K562 (cell line): ENCODE measurements around the gene TTC16. TPM values are rescaled to one million over a fixed set of nuclear protein-coding genes. Genes with fewer than 3 reads are reported as not detected.

Source experiments
- ASH1L ChIP-seq: fragments of 450-650 bp; IDR thresholded peaks from 2 replicates; pipeline ENCODE4 v1.6.1; 2018; ENCODE audit warnings: borderline replicate concordance, mild to moderate bottlenecking, low read depth; ENCODE audit not compliant: partially characterized antibody
- ATF1 ChIP-seq, 2 experiments: fragments of 450-650 bp in 1 of 2; IDR thresholded peaks; 2 replicates each; pipeline ENCODE4 v1.6.1; 2016; ENCODE audit warnings: missing compliant biosample characterization in 1 of 2, missing genetic modification characterization in 1 of 2
- GABPA ChIP-seq: fragments of 200-800 bp; sonication (Bioruptor generic); conservative IDR thresholded peaks from 2 replicates; pipeline ENCODE4 v1.6.1; 2016; ENCODE audit warnings: low read depth, missing genetic modification characterization, missing compliant biosample characterization
- HDAC1 ChIP-seq, 2 experiments: fragments of 450-650 bp; IDR thresholded peaks; 2 replicates each; pipeline ENCODE4 v1.6.1; 2016 to 2017; ENCODE audit warnings: inconsistent platforms in 1 of 2, mild to moderate bottlenecking in 1 of 2, moderate library complexity in 1 of 2
- IRF2 ChIP-seq: sonication (generic); formaldehyde crosslinking; IDR thresholded peaks from 2 replicates; pipeline ENCODE4 v1.8.1; 2022; ENCODE audit warnings: mild to moderate bottlenecking, missing genetic modification reagents
- JUND ChIP-seq, 2 experiments: IDR thresholded peaks; 2 replicates in 1 of 2; 3 replicates in 1 of 2; pipeline ENCODE4 v1.6.1; 2011; ENCODE audit warnings: borderline replicate concordance in 2 of 2, low read depth in 2 of 2, low read length in 2 of 2, improper control_type of control experiment in 1 of 2, missing biosample characterization in 1 of 2, missing genetic modification characterization in 1 of 2, missing genetic modification reagents in 1 of 2
- PHB ChIP-seq: fragments of 250-450 bp; sonication (Bioruptor Pico); IDR thresholded peaks from 2 replicates; pipeline ENCODE4 v1.5.0; 2021
- RAD51 ChIP-seq: fragments of 450-650 bp; IDR thresholded peaks from 2 replicates; pipeline ENCODE4 v1.7.1; 2016; ENCODE audit warnings: low read depth, mild to moderate bottlenecking, borderline replicate concordance
- SIX5 ChIP-seq, 2 experiments: IDR thresholded peaks; 2 replicates each; pipeline ENCODE4 v1.6.1; 2011; ENCODE audit warnings: low read length in 2 of 2, borderline replicate concordance in 1 of 2, low read depth in 1 of 2, mild to moderate bottlenecking in 1 of 2, moderate library complexity in 1 of 2; ENCODE audit not compliant: insufficient read depth in 1 of 2
- polyA plus RNA-seq, 8 experiments: library from polyadenylated mRNA; depleted of rRNA in 4 of 8; stranded (reverse) in 5 of 8; unstranded in 3 of 8; fragments of >200 nt; fragmentation: Nextera tagmentation in 2 of 8; fragmentation: Illumina TruSeq in 1 of 8; extraction: Ambion mirVana in 2 of 8; extraction: Trizol in 1 of 8; gene quantifications; 2 replicates each; pipeline versions ENCODE4 v1.2.1 to v1.2.3, GENCODE V29; 2011 to 2014; ENCODE audit warnings: inconsistent platforms in 1 of 8, missing spikeins in 1 of 8
- total RNA-seq, 7 experiments: library from RNA; depleted of rRNA in 6 of 7; stranded (reverse); fragments of >200 nt in 6 of 7; fragmentation: Illumina TruSeq in 2 of 7; extraction: Trizol in 2 of 7; gene quantifications; 2 replicates each; pipeline versions ENCODE4 v1.2.1 to v1.2.3, GENCODE V29; 2011 to 2021; ENCODE audit warnings: low replicate concordance in 1 of 7
- TF ChIP-seq, protein P1 (sequence below), 2 experiments: fragments of 450-650 bp in 1 of 2; sonication (generic) in 1 of 2; formaldehyde crosslinking in 1 of 2; IDR thresholded peaks in 1 of 2; conservative IDR thresholded peaks in 1 of 2; 2 replicates each; pipeline versions ENCODE4 v1.6.1 to v1.8.1; 2016 to 2023; ENCODE audit warnings: mild to moderate bottlenecking in 2 of 2, moderate library complexity in 2 of 2, inconsistent platforms in 1 of 2, missing genetic modification reagents in 1 of 2
- TF ChIP-seq, protein P2 (sequence below): sonication (generic); formaldehyde crosslinking; IDR thresholded peaks from 2 replicates; pipeline ENCODE4 v1.8.0; 2022; ENCODE audit warnings: missing genetic modification reagents, mild to moderate bottlenecking, borderline replicate concordance
- TF ChIP-seq, protein P3 (sequence below): IDR thresholded peaks from 2 replicates; pipeline ENCODE4 v1.6.1; 2016; ENCODE audit warnings: missing genetic modification characterization, missing compliant biosample characterization
- TF ChIP-seq, protein P4 (sequence below): IDR thresholded peaks from 2 replicates; pipeline ENCODE4 v1.6.1; 2012; ENCODE audit warnings: low read depth, low read length, improper control_type of control experiment, borderline replicate concordance
- TF ChIP-seq, protein P5 (sequence below): fragments of 450-650 bp; IDR thresholded peaks from 2 replicates; pipeline ENCODE4 v1.6.1; 2016; ENCODE audit warnings: antibody characterized with exemption

Gene TTC16
- total and polyA plus RNA-seq, 9 of the 15 experiments (the other 6 are each of a cell fraction or from before 2014, with no cell fraction given): 0.11 TPM; not detected in 8

DNA sequence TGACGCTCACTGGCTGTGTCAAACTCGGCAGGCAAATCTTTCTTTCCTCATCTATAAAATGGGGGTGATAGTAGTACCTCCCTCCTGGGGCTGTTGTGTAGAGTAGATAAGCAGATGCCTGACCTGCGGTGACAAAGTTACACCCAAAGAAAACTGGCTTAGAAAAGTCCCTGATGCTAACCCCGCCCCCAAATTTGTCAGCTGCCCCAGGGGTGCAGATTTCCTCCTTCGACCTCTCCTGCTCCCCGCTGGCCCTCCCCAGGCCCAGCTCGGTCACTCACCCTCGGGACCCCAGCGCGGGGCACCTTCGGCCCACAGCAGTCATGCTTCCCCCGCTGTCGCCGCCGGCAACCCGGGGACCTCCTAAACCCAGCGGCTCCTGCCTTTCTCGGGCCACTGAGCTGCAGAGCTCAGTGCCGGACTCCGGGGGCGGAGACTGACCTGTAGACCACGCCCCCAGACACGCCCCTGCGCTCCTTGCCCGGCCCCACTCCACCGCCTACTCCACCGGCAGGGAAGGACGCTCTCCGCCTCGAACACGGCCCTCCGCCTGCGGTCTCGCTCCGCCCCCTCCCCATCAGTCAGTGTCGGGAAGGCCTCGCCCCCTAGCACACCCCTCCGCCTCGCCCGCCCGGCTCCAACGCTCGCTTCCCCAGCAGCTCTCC, 55.2 kb downstream of the TTC16 start (continued):
- TF ChIP-seq ASH1L (no peak), HDAC1 (IDR thresholded peaks at IDR 0.05) (peak in 1 of 2 experiments; percentile 31; a peak in 1 of 4 replicates), IRF2 (CRISPR knock-in tag) (no peak), JUND (IDR thresholded peaks at IDR 0.05; ENCODE audit: borderline replicate concordance, low read depth, low read length) (peak; percentile 8), JUND (tag; IDR thresholded peaks at IDR 0.05; ENCODE audit: borderline replicate concordance, low read depth, low read length) (no peak; the same call in 2 of the 3 replicates), GABPA (tag) (no peak), SIX5 (IDR thresholded peaks at IDR 0.05; ENCODE audit: borderline replicate concordance in 1 of 2, insufficient read depth in 1 of 2, low read depth in 1 of 2, low read length in 2 of 2) (no peak), PHB (CRISPR knock-in tag) (no peak), ATF1 (CRISPR knock-in tag; IDR thresholded peaks at IDR 0.05) (no peak), ATF1 (tag; IDR thresholded peaks at IDR 0.05) (peak; percentile 44), RAD51 (no peak)
- TF ChIP-seq, protein P1, sequence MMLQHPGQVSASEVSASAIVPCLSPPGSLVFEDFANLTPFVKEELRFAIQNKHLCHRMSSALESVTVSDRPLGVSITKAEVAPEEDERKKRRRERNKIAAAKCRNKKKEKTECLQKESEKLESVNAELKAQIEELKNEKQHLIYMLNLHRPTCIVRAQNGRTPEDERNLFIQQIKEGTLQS (IDR thresholded peaks at IDR 0.05): no peak; the same call in 1 of the 2 replicates
- TF ChIP-seq, protein P1 (CRISPR knock-in tag; conservative IDR thresholded peaks at IDR 0.05): no peak
- TF ChIP-seq, protein P2, sequence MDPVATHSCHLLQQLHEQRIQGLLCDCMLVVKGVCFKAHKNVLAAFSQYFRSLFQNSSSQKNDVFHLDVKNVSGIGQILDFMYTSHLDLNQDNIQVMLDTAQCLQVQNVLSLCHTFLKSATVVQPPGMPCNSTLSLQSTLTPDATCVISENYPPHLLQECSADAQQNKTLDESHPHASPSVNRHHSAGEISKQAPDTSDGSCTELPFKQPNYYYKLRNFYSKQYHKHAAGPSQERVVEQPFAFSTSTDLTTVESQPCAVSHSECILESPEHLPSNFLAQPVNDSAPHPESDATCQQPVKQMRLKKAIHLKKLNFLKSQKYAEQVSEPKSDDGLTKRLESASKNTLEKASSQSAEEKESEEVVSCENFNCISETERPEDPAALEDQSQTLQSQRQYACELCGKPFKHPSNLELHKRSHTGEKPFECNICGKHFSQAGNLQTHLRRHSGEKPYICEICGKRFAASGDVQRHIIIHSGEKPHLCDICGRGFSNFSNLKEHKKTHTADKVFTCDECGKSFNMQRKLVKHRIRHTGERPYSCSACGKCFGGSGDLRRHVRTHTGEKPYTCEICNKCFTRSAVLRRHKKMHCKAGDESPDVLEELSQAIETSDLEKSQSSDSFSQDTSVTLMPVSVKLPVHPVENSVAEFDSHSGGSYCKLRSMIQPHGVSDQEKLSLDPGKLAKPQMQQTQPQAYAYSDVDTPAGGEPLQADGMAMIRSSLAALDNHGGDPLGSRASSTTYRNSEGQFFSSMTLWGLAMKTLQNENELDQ (CRISPR knock-in tag): no peak
- TF ChIP-seq, protein P3, sequence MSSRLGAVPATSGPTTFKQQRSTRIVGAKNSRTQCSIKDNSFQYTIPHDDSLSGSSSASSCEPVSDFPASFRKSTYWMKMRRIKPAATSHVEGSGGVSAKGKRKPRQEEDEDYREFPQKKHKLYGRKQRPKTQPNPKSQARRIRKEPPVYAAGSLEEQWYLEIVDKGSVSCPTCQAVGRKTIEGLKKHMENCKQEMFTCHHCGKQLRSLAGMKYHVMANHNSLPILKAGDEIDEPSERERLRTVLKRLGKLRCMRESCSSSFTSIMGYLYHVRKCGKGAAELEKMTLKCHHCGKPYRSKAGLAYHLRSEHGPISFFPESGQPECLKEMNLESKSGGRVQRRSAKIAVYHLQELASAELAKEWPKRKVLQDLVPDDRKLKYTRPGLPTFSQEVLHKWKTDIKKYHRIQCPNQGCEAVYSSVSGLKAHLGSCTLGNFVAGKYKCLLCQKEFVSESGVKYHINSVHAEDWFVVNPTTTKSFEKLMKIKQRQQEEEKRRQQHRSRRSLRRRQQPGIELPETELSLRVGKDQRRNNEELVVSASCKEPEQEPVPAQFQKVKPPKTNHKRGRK: no peak
- TF ChIP-seq, protein P4, sequence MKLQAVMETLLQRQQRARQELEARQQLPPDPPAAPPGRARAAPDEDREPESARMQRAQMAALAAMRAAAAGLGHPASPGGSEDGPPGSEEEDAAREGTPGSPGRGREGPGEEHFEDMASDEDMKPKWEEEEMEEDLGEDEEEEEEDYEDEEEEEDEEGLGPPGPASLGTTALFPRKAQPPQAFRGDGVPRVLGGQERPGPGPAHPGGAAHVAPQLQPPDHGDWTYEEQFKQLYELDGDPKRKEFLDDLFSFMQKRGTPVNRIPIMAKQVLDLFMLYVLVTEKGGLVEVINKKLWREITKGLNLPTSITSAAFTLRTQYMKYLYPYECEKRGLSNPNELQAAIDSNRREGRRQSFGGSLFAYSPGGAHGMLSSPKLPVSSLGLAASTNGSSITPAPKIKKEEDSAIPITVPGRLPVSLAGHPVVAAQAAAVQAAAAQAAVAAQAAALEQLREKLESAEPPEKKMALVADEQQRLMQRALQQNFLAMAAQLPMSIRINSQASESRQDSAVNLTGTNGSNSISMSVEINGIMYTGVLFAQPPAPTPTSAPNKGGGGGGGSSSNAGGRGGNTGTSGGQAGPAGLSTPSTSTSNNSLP: no peak
- TF ChIP-seq, protein P5, sequence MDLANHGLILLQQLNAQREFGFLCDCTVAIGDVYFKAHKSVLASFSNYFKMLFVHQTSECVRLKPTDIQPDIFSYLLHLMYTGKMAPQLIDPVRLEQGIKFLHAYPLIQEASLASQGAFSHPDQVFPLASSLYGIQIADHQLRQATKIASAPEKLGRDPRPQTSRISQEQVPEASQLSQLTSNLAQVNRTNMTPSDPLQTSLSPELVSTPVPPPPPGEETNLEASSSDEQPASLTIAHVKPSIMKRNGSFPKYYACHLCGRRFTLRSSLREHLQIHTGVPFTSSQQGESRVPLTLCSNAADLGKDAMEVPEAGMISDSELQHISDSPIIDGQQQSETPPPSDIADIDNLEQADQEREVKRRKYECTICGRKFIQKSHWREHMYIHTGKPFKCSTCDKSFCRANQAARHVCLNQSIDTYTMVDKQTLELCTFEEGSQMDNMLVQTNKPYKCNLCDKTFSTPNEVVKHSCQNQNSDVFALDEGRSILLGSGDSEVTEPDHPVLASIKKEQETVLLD: no peak
